Gastroesophageal sphincter (tissue), 3 donors: ENCODE data around the gene MVB12B.

Source experiments
- EP300 ChIP-seq: sonication (generic); formaldehyde crosslinking; IDR thresholded peaks from one replicate; pipeline ENCODE4 v1.6.1; 2017; ENCODE audit warnings: antibody characterized with exemption, mild to moderate bottlenecking
- POLR2A ChIP-seq, 2 donors: fragments of 450-650 bp; IDR thresholded peaks; one replicate each; pipeline ENCODE4 v1.6.1; 2017; ENCODE audit warnings: antibody characterized with exemption in 2 of 2, mild to moderate bottlenecking in 2 of 2, moderate library complexity in 1 of 2
- POLR2AphosphoS5 ChIP-seq: sonication (generic); formaldehyde crosslinking; IDR thresholded peaks from one replicate; pipeline ENCODE4 v1.6.1; 2017; ENCODE audit warnings: antibody characterized with exemption
- TF ChIP-seq, protein P1 (sequence below), 4 experiments: fragments of 200-600 bp in 2 of 4; fragments of 450-650 bp in 2 of 4; sonication (generic) in 1 of 4; IDR thresholded peaks; one replicate each; pipeline ENCODE4 v1.5.1; 2017 to 2019; ENCODE audit warnings: antibody characterized with exemption in 4 of 4, mild to moderate bottlenecking in 2 of 4, moderate library complexity in 2 of 4

- TF ChIP-seq POLR2A (IDR thresholded peaks at IDR 0.05) (no peak), EP300 (no peak), POLR2AphosphoS5 (no peak)
- TF ChIP-seq, protein P1, sequence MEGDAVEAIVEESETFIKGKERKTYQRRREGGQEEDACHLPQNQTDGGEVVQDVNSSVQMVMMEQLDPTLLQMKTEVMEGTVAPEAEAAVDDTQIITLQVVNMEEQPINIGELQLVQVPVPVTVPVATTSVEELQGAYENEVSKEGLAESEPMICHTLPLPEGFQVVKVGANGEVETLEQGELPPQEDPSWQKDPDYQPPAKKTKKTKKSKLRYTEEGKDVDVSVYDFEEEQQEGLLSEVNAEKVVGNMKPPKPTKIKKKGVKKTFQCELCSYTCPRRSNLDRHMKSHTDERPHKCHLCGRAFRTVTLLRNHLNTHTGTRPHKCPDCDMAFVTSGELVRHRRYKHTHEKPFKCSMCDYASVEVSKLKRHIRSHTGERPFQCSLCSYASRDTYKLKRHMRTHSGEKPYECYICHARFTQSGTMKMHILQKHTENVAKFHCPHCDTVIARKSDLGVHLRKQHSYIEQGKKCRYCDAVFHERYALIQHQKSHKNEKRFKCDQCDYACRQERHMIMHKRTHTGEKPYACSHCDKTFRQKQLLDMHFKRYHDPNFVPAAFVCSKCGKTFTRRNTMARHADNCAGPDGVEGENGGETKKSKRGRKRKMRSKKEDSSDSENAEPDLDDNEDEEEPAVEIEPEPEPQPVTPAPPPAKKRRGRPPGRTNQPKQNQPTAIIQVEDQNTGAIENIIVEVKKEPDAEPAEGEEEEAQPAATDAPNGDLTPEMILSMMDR (IDR thresholded peaks at IDR 0.05) = no peak
These were observed 163.6 kb downstream of the MVB12B start for GRCh38 chr9:126490214-126490631.
